GM13977 (cell line): ENCODE data around the gene ZNF157.

Experiments
- DNase-seq: peaks from one replicate; pipeline ENCODE4 v3.0.0; 2012; ENCODE audit warnings: low spot score
- in situ Hi-C: fragments of 300-500 bp; cut with MboI; formaldehyde crosslinking; loops from one replicate; pipeline ENCODE4 v1.12.0; 2022; ENCODE audit warnings: low sequenced_read_pairs, low pct_unique_long_range_greater_than_20kb, mixed read lengths, inconsistent platforms; ENCODE audit not compliant: unreplicated experiment
- TF ChIP-seq, protein P1 (sequence below): IDR thresholded peaks from 2 replicates; pipeline ENCODE4 v1.5.1; 2012; ENCODE audit warnings: mild to moderate bottlenecking, control low read depth; ENCODE audit not compliant: insufficient read depth; ENCODE audit errors: extremely low read depth, missing control alignments

Gene ZNF157

DNA sequence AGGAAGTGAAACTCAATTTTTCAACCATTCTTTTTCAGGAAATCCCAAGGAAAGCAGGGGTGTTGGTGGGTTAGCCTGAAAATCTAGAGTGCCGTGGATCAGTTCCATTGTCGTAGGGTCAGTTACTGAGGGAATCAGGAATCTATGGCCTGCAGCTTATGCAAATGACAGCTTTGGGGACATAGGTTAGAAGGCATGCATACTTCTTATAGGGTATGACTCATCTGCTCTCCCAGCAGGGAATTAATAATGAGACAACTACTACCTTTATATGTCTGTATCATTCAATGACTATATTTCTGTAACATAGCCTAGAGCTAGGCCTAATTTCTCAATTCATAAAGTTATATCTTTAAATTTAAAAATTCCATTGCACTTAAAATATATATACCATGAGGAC lies 76.1 kb downstream of the ZNF157 start:
- DNase-seq: no peak
- in situ Hi-C loops: no loop called here
- TF ChIP-seq, protein P1, sequence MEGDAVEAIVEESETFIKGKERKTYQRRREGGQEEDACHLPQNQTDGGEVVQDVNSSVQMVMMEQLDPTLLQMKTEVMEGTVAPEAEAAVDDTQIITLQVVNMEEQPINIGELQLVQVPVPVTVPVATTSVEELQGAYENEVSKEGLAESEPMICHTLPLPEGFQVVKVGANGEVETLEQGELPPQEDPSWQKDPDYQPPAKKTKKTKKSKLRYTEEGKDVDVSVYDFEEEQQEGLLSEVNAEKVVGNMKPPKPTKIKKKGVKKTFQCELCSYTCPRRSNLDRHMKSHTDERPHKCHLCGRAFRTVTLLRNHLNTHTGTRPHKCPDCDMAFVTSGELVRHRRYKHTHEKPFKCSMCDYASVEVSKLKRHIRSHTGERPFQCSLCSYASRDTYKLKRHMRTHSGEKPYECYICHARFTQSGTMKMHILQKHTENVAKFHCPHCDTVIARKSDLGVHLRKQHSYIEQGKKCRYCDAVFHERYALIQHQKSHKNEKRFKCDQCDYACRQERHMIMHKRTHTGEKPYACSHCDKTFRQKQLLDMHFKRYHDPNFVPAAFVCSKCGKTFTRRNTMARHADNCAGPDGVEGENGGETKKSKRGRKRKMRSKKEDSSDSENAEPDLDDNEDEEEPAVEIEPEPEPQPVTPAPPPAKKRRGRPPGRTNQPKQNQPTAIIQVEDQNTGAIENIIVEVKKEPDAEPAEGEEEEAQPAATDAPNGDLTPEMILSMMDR: no peak

DNA sequence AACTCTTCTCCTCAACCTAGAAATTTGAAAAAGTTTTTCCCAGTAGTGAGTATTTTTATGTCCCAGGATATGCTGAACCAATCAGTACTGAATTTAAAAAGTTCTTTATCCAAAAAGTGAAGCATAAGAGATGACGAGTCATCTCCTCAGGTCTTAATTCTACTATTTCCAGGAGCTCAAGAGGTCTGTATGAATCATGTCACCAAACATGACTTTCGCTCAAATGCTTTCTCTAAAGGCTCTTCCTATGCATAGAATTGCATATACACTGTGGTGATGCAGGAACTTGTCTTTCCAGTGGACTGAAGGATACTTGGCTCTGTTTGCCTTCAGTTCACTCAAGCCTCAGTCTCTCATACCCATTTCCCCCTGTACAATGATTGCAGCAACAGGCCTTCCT lies 76.6 kb downstream of the ZNF157 start:
- in situ Hi-C loops: no loop called here
- TF ChIP-seq, protein P1: no peak
- DNase-seq: no peak

DNA sequence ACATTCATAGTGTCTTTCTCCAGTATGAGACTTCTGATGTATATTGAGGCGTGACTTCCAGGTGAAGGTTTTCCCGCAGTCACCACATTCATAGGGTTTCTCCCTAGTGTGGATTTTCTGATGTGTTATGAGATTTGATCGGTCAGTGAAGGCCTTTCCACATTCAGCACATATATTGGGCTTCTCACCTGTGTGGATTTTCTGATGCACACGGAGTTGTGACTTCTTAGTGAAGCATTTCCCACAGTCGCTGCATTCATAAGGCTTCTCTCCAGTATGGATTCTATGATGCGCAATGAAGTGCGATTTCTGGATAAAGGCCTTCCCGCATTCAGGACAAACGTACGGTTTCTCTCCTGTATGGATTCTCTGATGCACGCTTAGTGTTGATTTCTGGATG lies 77.2 kb downstream of the ZNF157 start:
- in situ Hi-C loops: no loop called here
- TF ChIP-seq, protein P1: no peak

DNA sequence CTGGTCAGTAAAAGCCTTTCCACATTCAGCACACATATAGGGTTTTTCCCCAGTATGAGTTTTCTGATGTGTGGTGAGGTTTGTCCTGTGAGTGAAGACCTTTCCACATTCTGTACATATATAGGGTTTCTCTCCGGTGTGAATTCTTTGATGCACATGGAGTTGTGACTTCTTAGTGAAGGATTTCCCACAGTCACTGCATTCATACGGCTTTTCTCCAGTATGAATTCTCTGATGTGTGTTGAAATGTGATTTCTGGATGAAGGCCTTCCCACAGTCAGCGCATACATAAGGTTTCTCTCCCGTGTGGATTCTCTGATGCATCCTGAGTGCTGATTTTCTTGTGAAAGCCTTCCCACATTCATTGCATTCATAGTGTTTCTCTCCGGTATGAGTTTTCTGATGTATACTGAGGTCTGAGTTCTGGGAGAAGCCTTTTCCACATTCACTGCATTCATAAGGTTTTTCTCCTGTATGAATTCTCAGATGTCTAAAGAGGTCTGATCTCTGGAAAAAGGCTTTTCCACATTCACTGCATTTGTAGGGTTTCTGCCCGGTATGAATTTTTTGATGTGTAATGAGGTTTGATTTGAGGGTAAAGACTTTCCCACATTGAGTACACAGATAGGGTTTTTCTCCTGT lies 77.9 kb downstream of the ZNF157 start:
- TF ChIP-seq, protein P1: no peak
- in situ Hi-C loops: no loop called here
- DNase-seq: no peak

More for the DNA sequence above, 77.2 kb downstream of the ZNF157 start:
- DNase-seq: no peak

DNA sequence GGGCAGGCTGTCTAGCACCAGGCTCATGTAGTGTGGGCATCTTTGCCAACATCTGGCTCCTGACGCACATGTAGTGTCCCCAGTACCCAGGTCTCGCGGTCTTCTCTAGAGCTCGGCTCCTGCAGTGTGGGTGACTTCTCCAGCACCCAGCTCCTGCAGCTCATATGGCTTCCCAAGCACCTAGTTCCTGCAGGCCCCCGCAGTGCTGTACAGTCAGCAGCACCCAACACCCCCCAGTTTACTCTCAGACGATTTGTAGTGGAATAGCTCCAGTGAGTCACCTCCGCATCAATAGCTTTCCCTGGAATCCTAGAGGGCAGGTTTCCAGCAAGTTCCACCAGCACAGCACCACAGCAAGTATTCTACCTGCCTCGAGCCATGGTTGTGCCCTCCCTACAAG lies 81.7 kb downstream of the ZNF157 start:
- in situ Hi-C loops: no loop called here
- TF ChIP-seq, protein P1: no peak
- DNase-seq: no peak

DNA sequence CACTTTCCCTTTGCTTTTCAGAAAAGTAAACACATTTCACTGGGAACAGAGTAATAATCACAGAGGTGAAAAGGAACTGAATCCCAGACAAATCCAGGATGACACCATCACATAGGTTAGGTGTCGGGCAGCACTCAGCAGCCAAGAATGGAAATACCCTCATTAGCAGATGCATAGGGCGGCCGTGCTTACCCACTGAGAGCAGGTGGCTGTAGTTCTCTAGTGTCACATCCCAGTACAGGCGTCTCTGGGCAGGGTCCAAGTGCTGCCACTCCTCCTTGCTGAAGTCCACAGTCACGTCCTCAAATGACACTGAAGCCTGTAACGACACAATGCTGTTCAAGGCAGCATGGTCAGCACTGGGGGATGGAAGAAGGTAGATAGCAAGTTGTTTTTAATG lies 85.7 kb downstream of the ZNF157 start:
- no peak for DNase-seq
- TF ChIP-seq, protein P1: no peak
- in situ Hi-C loops: no loop called here

DNA sequence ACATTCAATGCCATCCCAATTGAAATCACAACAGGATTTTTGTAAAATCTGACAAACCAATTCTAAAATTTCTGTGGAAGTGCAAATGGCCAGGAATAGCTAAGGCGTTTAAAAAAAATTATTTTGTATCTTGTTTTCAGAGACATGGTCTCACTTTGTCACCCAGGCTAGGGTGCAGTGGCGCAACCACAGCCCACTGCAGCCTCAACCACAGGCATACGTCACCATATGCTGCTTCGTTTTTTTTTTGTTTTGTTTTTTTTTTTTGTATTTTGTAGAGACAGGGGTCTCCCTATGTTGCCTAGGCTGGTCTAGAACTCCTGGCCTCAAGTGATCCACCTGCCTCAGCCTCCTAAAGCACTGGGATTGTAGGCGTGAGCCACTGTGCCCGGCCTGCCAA lies 88.2 kb downstream of the ZNF157 start:
- TF ChIP-seq, protein P1: no peak
- in situ Hi-C loops: no loop called here
- no peak for DNase-seq
